ENCODE measurements around the gene LIN28B. TPM values are rescaled to one million over a fixed set of nuclear protein-coding genes. Genes with fewer than 3 reads are reported as not detected.
"Not testable (repeated sequence)": the region's sequence is repeated elsewhere in the genome, so short reads cannot be mapped to it uniquely, and the experiment has no call there.

LIN28B gene
- total and polyA plus RNA-seq, 7 donors, result not detected

- no peak for TF ChIP-seq CTCF (IDR thresholded peaks at IDR 0.05)
- H3K27ac ChIP-seq, result no peak overlapping the region
- ATAC-seq (no peak), DNase-seq (no peak)
- no peaks in the 10 kb centered on the region for H3K27me3 ChIP-seq (ENCODE audit: insufficient read depth in 3 of 3, low read length in 2 of 3)
- 88 to 93% (median 89%) methylated on average over 3 of the region's 3 CpGs for WGBS, 3 donors
- intact Hi-C loops (cut with DNase I), result no loop called here
- H3K36me3 ChIP-seq (ENCODE audit: insufficient read depth in 1 of 2, low read depth in 1 of 2), result no peaks in the 10 kb centered on the region
- H3K4me3 ChIP-seq, result no peak overlapping the region
- H3K4me1 ChIP-seq, result no peaks in the 10 kb centered on the region
- H3K9me3 ChIP-seq, result no peaks in the 10 kb centered on the region
Measured at GRCh38 chr6:104987218-104987617, 30.3 kb downstream of the LIN28B start.

GRCh38 chr6:104990085-104990484 lies 33.2 kb downstream of the LIN28B start:
- H3K27ac ChIP-seq, result no peak overlapping the region
- H3K4me1 ChIP-seq, result no peaks in the 10 kb centered on the region
- intact Hi-C loops (cut with DNase I), result no loop called here
- no peak overlapping the region for H3K4me3 ChIP-seq
- TF ChIP-seq CTCF (IDR thresholded peaks at IDR 0.05), result no peak
- H3K9me3 ChIP-seq, result no peaks in the 10 kb centered on the region
- H3K36me3 ChIP-seq (ENCODE audit: insufficient read depth in 1 of 2, low read depth in 1 of 2), result no peaks in the 10 kb centered on the region
- no peaks in the 10 kb centered on the region for H3K27me3 ChIP-seq (ENCODE audit: insufficient read depth in 3 of 3, low read length in 2 of 3)
- ATAC-seq (no peak), DNase-seq (no peak)
- 84 to 95% (median 90%) methylated on average over 1 of the region's 1 CpG for WGBS, 3 donors

GRCh38 chr6:104991062-104991461 lies 34.2 kb downstream of the LIN28B start:
- 96 to 97% (median 97%) methylated on average over 26 to 37 of the region's 37 CpGs for WGBS, 3 donors
- DNase-seq; H3K36me3 ChIP-seq (ENCODE audit: insufficient read depth in 1 of 2, low read depth in 1 of 2); H3K27me3 ChIP-seq (ENCODE audit: insufficient read depth in 3 of 3, low read length in 2 of 3); H3K4me3 ChIP-seq; H3K4me1 ChIP-seq; H3K27ac ChIP-seq; ATAC-seq; intact Hi-C loops (cut with DNase I); H3K9me3 ChIP-seq: not testable (repeated sequence)

GRCh38 chr6:104993576-104993975 lies 36.7 kb downstream of the LIN28B start:
- not testable (repeated sequence) for H3K36me3 ChIP-seq (ENCODE audit: insufficient read depth in 1 of 2, low read depth in 1 of 2); H3K27ac ChIP-seq

GRCh38 chr6:104995989-104996617 lies 39.2 kb downstream of the LIN28B start:
- 87 to 88% (median 87%) methylated on average over 2 of the region's 2 CpGs for WGBS, 3 donors
- intact Hi-C loops (cut with DNase I), result no loop called here
- H3K36me3 ChIP-seq (ENCODE audit: insufficient read depth in 1 of 2, low read depth in 1 of 2), result no peaks in the 10 kb centered on the region
- ATAC-seq (no peak), DNase-seq (no peak)
- no peak for TF ChIP-seq CTCF (IDR thresholded peaks at IDR 0.05)
- no peaks in the 10 kb centered on the region for H3K9me3 ChIP-seq
- no peak overlapping the region for H3K4me3 ChIP-seq
- H3K27me3 ChIP-seq (ENCODE audit: insufficient read depth in 3 of 3, low read length in 2 of 3), result no peaks in the 10 kb centered on the region
- H3K4me1 ChIP-seq, result no peaks in the 10 kb centered on the region
- H3K27ac ChIP-seq, result no peak overlapping the region

More at GRCh38 chr6:104993576-104993975, 36.7 kb downstream of the LIN28B start:
- H3K27me3 ChIP-seq (ENCODE audit: insufficient read depth in 3 of 3, low read length in 2 of 3); H3K9me3 ChIP-seq; intact Hi-C loops (cut with DNase I); H3K4me1 ChIP-seq; H3K4me3 ChIP-seq; DNase-seq; ATAC-seq: not testable (repeated sequence)
- WGBS, 3 donors, result 93 to 96% (median 93%) methylated on average over 7 of the region's 7 CpGs

- no peak for ATAC-seq
- TF ChIP-seq CTCF (IDR thresholded peaks at IDR 0.05), result no peak
- no peak for DNase-seq
- Histone ChIP-seq H3K27me3 (ENCODE audit: insufficient read depth in 3 of 3, low read length in 2 of 3) (no peaks in the 10 kb centered on the region), H3K36me3 (ENCODE audit: insufficient read depth in 1 of 2, low read depth in 1 of 2) (no peaks in the 10 kb centered on the region), H3K4me1 (no peaks in the 10 kb centered on the region), H3K27ac (no peak overlapping the region), H3K4me3 (no peak overlapping the region), H3K9me3 (no peaks in the 10 kb centered on the region)
- intact Hi-C loops (cut with DNase I), result no loop called here
- 56 to 68% (median 68%) methylated on average over 1 of the region's 1 CpG for WGBS, 3 donors
Measured at GRCh38 chr6:105001063-105001462, 44.2 kb downstream of the LIN28B start.

All from psoas muscle (tissue), 8 donors.